HepG2 (cell line): ENCODE data around the gene ERRFI1. TPM values are rescaled to one million over a fixed set of nuclear protein-coding genes. Genes with fewer than 3 reads are reported as not detected.

Source experiments
- CAMTA2 ChIP-seq: sonication (generic); formaldehyde crosslinking; IDR thresholded peaks from 2 replicates; pipeline ENCODE4 v1.4.0; 2020; ENCODE audit warnings: mild to moderate bottlenecking, missing genetic modification reagents, borderline replicate concordance
- EP300 ChIP-seq, 3 experiments: sonication (generic) in 1 of 3; formaldehyde crosslinking in 1 of 3; IDR thresholded peaks; 2 replicates each; pipeline versions ENCODE4 v1.5.1 to v1.6.1; 2011 to 2020; ENCODE audit warnings: low read depth in 2 of 3, low read length in 2 of 3, borderline replicate concordance in 1 of 3, improper control_type of control experiment in 1 of 3, mild to moderate bottlenecking in 1 of 3, missing genetic modification reagents in 1 of 3, moderate library complexity in 1 of 3
- HIVEP1 ChIP-seq: sonication (generic); formaldehyde crosslinking; IDR thresholded peaks from 2 replicates; pipeline ENCODE4 v1.4.0; 2020; ENCODE audit warnings: mild to moderate bottlenecking, missing genetic modification reagents
- HNF4G ChIP-seq, 2 experiments: sonication (generic) in 1 of 2; formaldehyde crosslinking in 1 of 2; IDR thresholded peaks; 2 replicates each; pipeline versions ENCODE4 v1.4.0 to v1.6.1; 2011 to 2020; ENCODE audit warnings: borderline replicate concordance in 2 of 2, low read depth in 2 of 2, mild to moderate bottlenecking in 2 of 2, low read length in 1 of 2, missing genetic modification reagents in 1 of 2, moderate library complexity in 1 of 2
- JARID2 ChIP-seq: sonication (generic); formaldehyde crosslinking; IDR thresholded peaks from 2 replicates; pipeline ENCODE4 v1.8.1; 2023; ENCODE audit warnings: missing genetic modification reagents, inconsistent platforms; ENCODE audit not compliant: insufficient replicate concordance
- KMT2A ChIP-seq: sonication (generic); formaldehyde crosslinking; IDR thresholded peaks from 2 replicates; pipeline ENCODE4 v1.4.0; 2020; ENCODE audit warnings: missing genetic modification reagents
- SMC3 ChIP-seq: IDR thresholded peaks from 2 replicates; pipeline ENCODE4 v1.6.1; 2011; ENCODE audit warnings: low read length, improper control_type of control experiment
- TRIM24 ChIP-seq: sonication (generic); formaldehyde crosslinking; IDR thresholded peaks from 2 replicates; pipeline ENCODE4 v1.8.0; 2022; ENCODE audit warnings: mild to moderate bottlenecking, missing genetic modification reagents
- ZNF230 ChIP-seq: sonication (generic); formaldehyde crosslinking; IDR thresholded peaks from 2 replicates; pipeline ENCODE4 v1.4.0; 2020; ENCODE audit warnings: mild to moderate bottlenecking, missing genetic modification reagents
- ZNF333 ChIP-seq: sonication (generic); formaldehyde crosslinking; IDR thresholded peaks from 2 replicates; pipeline ENCODE4 v1.4.0; 2020; ENCODE audit warnings: mild to moderate bottlenecking, missing genetic modification reagents, borderline replicate concordance
- ZNF33B ChIP-seq: sonication (generic); formaldehyde crosslinking; IDR thresholded peaks from 2 replicates; pipeline ENCODE4 v1.5.1; 2020; ENCODE audit warnings: mild to moderate bottlenecking, missing genetic modification reagents
- ZNF510 ChIP-seq: sonication (generic); formaldehyde crosslinking; IDR thresholded peaks from 2 replicates; pipeline ENCODE4 v1.4.0; 2020; ENCODE audit warnings: low read depth, mild to moderate bottlenecking, missing genetic modification reagents
- ZNF782 ChIP-seq: sonication (generic); formaldehyde crosslinking; IDR thresholded peaks from 2 replicates; pipeline ENCODE4 v1.4.0; 2020; ENCODE audit warnings: missing genetic modification reagents, mild to moderate bottlenecking, borderline replicate concordance
- ZNF850 ChIP-seq: sonication (generic); formaldehyde crosslinking; conservative IDR thresholded peaks from 2 replicates; pipeline ENCODE4 v1.9.0; 2021; ENCODE audit warnings: mild to moderate bottlenecking, missing genetic modification reagents
- ZSCAN30 ChIP-seq: sonication (generic); formaldehyde crosslinking; IDR thresholded peaks from 2 replicates; pipeline ENCODE4 v1.5.0; 2020; ENCODE audit warnings: mild to moderate bottlenecking, missing genetic modification reagents
- polyA plus RNA-seq, 8 experiments: library from polyadenylated mRNA; depleted of rRNA in 3 of 8; stranded (reverse) in 7 of 8; unstranded in 1 of 8; fragments of >200 nt; fragmentation: Illumina TruSeq in 4 of 8; extraction: Trizol in 4 of 8; gene quantifications; 2 replicates each; pipeline versions ENCODE4 v1.2.1 to v1.2.3, GENCODE V29; 2011 to 2016; ENCODE audit warnings: low read depth in 4 of 8, missing spikeins in 1 of 8, mixed read lengths in 1 of 8; ENCODE audit not compliant: insufficient read depth in 1 of 8
- total RNA-seq, 5 experiments: library from RNA; depleted of rRNA; stranded (reverse); fragments of >200 nt; fragmentation: Illumina TruSeq; extraction: Trizol; gene quantifications; 2 replicates each; pipeline ENCODE4 v1.2.3, GENCODE V29; 2016; ENCODE audit warnings: low read depth in 1 of 5
- TF ChIP-seq, protein P1 (sequence below): sonication (generic); formaldehyde crosslinking; conservative IDR thresholded peaks from 2 replicates; pipeline ENCODE4 v1.8.0; 2022; ENCODE audit warnings: low read depth, missing genetic modification reagents
- TF ChIP-seq, protein P2 (sequence below): sonication (generic); formaldehyde crosslinking; conservative IDR thresholded peaks from 2 replicates; pipeline ENCODE4 v1.4.0; 2020; ENCODE audit warnings: mild to moderate bottlenecking, missing genetic modification reagents, moderate library complexity
- TF ChIP-seq, protein P3 (sequence below): sonication (generic); formaldehyde crosslinking; IDR thresholded peaks from 2 replicates; pipeline ENCODE4 v1.4.0; 2020; ENCODE audit warnings: missing genetic modification reagents

ERRFI1 gene
- total and polyA plus RNA-seq, 2 of the 13 experiments (the other 11 are each of a cell fraction or from before 2014, with no cell fraction given), result 84.4 to 753 TPM

DNA sequence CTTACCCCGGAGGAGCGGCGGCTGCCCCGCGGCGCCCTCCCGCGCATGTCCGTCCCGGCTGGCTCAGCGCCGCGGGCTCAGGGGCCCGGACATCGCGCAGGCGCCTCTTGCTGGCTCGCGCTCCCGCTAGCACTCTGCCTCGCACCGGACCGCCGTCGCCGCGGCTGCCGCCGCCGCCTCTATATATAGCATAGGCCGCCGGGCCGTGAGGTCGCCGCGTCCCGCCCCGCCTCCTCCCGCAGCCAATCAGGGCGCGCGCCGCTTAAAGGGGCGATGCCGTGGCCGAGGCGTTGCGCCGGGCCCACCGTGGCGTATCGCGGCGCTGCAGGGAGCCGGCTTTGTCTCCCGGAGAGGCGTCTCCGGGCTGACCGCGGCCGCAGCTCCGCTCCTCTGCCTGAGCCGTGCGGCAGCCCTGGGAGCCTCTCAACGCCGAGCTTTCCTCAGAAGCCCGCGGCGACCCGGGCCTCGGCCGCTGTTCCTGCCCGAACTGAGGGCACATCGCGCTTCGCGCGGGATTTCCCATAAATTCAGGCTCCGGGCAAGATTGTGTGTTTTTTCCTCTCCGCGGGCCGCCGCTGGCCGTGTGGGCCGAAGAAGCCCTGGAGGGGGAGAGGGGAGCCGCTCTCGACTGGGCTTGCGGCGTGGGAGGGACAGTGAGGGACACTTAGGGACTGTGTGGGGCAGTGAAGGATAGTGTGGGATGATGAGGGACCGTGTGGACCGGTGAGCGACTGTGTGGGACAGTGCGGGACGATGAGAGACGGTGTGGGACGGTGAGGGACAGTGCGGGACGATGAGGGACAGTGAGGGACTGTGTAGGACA is at the start of gene ERRFI1 (continued):
- TF ChIP-seq ZNF333 (CRISPR knock-in tag), result no peak; the same call in 1 of the 2 replicates
- no peak for TF ChIP-seq TRIM24 (CRISPR knock-in tag)
- TF ChIP-seq SMC3, result no peak
- no peak for TF ChIP-seq HIVEP1 (CRISPR knock-in tag)
- 0 out of 2 replicates have a peak, but pooled peaks have one; percentile 77 for TF ChIP-seq ZSCAN30 (CRISPR knock-in tag)
- TF ChIP-seq, protein P1, sequence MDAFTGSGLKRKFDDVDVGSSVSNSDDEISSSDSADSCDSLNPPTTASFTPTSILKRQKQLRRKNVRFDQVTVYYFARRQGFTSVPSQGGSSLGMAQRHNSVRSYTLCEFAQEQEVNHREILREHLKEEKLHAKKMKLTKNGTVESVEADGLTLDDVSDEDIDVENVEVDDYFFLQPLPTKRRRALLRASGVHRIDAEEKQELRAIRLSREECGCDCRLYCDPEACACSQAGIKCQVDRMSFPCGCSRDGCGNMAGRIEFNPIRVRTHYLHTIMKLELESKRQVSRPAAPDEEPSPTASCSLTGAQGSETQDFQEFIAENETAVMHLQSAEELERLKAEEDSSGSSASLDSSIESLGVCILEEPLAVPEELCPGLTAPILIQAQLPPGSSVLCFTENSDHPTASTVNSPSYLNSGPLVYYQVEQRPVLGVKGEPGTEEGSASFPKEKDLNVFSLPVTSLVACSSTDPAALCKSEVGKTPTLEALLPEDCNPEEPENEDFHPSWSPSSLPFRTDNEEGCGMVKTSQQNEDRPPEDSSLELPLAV (CRISPR knock-in tag), result 0 out of 2 replicates have a peak, but pooled peaks have one; percentile 45
- TF ChIP-seq, protein P2, sequence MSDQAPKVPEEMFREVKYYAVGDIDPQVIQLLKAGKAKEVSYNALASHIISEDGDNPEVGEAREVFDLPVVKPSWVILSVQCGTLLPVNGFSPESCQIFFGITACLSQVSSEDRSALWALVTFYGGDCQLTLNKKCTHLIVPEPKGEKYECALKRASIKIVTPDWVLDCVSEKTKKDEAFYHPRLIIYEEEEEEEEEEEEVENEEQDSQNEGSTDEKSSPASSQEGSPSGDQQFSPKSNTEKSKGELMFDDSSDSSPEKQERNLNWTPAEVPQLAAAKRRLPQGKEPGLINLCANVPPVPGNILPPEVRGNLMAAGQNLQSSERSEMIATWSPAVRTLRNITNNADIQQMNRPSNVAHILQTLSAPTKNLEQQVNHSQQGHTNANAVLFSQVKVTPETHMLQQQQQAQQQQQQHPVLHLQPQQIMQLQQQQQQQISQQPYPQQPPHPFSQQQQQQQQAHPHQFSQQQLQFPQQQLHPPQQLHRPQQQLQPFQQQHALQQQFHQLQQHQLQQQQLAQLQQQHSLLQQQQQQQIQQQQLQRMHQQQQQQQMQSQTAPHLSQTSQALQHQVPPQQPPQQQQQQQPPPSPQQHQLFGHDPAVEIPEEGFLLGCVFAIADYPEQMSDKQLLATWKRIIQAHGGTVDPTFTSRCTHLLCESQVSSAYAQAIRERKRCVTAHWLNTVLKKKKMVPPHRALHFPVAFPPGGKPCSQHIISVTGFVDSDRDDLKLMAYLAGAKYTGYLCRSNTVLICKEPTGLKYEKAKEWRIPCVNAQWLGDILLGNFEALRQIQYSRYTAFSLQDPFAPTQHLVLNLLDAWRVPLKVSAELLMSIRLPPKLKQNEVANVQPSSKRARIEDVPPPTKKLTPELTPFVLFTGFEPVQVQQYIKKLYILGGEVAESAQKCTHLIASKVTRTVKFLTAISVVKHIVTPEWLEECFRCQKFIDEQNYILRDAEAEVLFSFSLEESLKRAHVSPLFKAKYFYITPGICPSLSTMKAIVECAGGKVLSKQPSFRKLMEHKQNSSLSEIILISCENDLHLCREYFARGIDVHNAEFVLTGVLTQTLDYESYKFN, result no peak; the same call in none of the 2 replicates
- no peak for TF ChIP-seq HNF4G (IDR thresholded peaks at IDR 0.05; ENCODE audit: borderline replicate concordance, low read depth, low read length)
- TF ChIP-seq HNF4G (CRISPR knock-in tag; IDR thresholded peaks at IDR 0.05; ENCODE audit: borderline replicate concordance, low read depth), result no peak; the same call in 1 of the 2 replicates
- no peak; the same call in 1 of the 2 replicates for TF ChIP-seq ZNF510 (CRISPR knock-in tag)
- peak; percentile 82; the same call in 1 of the 2 replicates for TF ChIP-seq ZNF850
- peak; percentile 85; the same call in 1 of the 2 replicates for TF ChIP-seq ZNF782 (CRISPR knock-in tag)
- TF ChIP-seq ZNF230 (CRISPR knock-in tag), result peak; percentile 59; the same call in 1 of the 2 replicates
- TF ChIP-seq JARID2 (CRISPR knock-in tag), result no peak
- TF ChIP-seq, protein P3, sequence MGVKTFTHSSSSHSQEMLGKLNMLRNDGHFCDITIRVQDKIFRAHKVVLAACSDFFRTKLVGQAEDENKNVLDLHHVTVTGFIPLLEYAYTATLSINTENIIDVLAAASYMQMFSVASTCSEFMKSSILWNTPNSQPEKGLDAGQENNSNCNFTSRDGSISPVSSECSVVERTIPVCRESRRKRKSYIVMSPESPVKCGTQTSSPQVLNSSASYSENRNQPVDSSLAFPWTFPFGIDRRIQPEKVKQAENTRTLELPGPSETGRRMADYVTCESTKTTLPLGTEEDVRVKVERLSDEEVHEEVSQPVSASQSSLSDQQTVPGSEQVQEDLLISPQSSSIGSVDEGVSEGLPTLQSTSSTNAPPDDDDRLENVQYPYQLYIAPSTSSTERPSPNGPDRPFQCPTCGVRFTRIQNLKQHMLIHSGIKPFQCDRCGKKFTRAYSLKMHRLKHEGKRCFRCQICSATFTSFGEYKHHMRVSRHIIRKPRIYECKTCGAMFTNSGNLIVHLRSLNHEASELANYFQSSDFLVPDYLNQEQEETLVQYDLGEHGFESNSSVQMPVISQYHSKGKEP (CRISPR knock-in tag), result 0 out of 2 replicates have a peak, but pooled peaks have one; percentile 53
- TF ChIP-seq EP300 (IDR thresholded peaks at IDR 0.05; ENCODE audit: low read depth in 2 of 2, low read length in 2 of 2), result no peak
- TF ChIP-seq EP300 (CRISPR knock-in tag; IDR thresholded peaks at IDR 0.05; ENCODE audit: borderline replicate concordance), result no peak
- peak; percentile 66; the same call in 1 of the 2 replicates for TF ChIP-seq KMT2A (CRISPR knock-in tag)
- TF ChIP-seq CAMTA2 (CRISPR knock-in tag), result 0 out of 2 replicates have a peak, but pooled peaks have one; percentile 35
- TF ChIP-seq ZNF33B (CRISPR knock-in tag), result no peak; the same call in 1 of the 2 replicates
